ENCODE results near the gene BOD1L1.

- TF ChIP-seq POLR2A (IDR thresholded peaks at IDR 0.05) (no peak), CTCF (IDR thresholded peaks at IDR 0.05) (no peak)
Observed at GRCh38 chr4:13544606-13545393, 82.7 kb downstream of the BOD1L1 start.

All from Peyer's patch (tissue), 4 donors.